ENCODE results near the gene CTNNA3.

GRCh38 chr10:66842371-66842770 is 853.6 kb downstream of the CTNNA3 start:
- TF ChIP-seq CTCF (IDR thresholded peaks at IDR 0.05) (no peak), POLR2A (IDR thresholded peaks at IDR 0.05) (no peak)
